ENCODE results near the gene LRMDA.

The LRMDA gene

DNA sequence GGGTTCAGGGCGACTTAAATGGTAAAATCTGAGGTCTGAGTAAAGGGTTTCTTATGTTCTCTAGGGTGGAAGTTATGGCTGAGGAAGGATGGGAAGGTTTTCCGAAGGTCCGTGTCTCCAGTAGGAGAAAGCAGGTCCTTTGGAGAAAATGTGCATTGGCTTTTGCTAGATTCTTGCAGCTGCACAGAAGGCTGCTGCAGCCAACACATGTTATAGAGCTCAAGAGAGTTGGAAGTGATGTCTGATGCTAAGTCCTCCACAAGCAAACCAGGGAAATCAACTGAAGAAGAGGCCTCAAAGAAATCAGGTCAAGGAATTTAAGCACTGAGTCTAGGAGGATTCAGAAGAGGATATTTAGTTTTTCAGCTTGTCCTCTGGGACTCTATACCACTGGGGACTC lies 404.6 kb downstream of the LRMDA start:
- no peak for DNase-seq (ENCODE audit: low spot score)

DNA sequence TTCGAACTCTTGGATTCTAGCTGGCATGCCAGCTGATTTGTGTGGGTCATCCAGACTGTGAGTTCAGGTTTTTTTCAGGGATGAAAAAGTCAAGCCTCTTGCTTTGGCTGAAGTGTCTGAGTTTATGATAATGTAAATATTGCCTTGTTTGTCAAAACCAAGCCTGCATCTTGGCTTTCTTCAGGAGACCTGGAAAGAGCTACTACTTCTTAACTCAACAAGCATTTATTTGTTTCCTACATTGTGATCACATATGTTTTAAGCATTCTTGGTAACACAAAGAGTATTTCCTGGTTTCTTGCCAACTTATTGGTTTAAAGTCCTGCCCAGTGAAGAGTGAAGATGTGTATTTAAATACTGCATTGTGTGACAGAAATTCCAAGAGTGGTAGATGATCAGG lies 407.1 kb downstream of the LRMDA start:
- DNase-seq (ENCODE audit: low spot score): no peak

DNA sequence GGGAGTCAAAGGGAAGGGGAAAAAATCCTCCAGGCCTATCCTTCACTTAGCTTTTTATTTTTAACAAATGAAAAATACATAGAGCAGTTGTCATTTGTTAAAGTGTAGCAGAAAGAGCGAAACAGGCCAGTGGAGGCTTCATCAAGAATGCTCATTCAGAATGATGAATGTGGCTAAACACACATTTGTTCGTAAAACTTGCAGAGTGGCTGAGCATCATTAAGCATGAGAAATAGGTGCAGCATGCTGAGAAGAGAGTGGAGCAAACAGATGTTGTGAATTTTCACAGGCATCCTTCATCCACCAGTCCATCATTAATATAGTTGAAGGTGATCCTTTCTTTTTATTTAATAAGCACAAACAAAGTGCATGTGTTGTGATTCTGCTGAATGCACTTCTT lies 407.6 kb downstream of the LRMDA start:
- no peak for DNase-seq (ENCODE audit: low spot score)

DNA sequence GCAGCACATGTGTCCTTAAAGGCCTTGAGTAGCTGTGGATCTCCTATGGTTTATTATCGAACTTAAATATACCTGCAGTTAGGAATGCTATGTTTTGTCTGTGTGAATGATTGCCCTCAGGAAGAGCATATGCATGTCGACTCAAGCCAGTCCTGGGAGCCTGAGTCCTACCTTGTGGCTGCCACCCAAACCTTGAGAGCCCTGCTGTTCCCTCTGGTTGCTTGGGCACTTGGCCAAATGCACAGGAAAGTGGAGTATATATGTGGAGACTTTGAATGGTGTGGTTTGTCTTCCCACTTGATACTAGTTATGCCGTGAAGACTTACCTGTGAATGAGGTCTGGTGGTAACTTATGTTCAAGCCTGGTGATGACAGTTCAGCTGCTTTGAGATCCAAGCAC lies 409.8 kb downstream of the LRMDA start:
- no peak for DNase-seq (ENCODE audit: low spot score)

DNA sequence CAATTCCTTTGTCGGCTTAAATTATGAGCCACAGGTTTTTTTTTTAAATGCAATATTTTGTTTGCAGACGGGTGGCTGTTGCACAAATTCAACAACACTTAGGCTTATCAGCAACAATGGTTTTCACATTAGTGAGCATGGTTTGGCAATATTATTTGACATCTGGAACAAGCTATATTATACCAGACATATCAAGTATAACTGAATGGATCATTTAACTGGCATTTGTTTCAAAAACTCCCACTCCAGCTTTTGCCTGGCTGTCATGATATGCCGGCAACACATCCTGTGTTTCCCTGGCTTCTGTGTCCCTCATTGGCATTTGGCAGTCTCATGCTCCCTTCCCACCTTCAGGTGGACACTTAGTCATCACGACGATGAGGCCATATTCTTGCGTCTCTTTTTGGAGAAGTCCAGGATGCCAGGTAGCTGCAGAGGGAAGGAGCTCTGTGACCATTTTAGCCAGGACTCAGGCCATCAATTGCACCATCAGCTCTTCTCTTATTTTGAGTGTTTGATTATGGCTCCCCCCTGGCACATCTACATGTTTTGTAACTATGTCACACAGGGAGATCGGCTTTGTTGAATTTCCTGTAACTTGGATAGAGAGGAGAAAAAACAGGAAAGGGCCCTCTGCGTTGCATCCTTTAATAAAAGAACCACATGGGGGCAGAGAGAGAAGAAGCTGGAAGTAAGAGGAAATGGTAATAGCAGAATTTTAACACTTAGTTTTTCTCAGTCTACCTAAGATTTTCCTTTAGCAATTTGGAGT lies 413.9 kb downstream of the LRMDA start:
- no peak for DNase-seq (ENCODE audit: low spot score)

DNA sequence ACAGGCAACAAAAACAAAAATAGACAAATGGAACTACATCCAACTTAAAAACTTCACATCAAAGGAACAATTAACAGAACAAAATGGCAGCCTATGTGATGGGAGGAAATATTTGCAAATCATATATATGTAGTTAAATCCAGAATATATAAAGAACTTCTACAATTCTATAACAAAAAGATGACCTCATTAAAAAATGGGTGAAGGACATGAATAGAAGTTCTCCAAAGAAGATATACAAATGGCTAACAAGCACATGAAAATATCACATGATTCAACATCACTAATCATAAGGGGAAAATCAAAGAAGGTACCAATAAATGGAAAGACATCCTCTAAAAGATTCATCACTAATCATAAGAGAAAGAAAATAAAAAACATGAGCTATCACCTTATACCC lies 416.1 kb downstream of the LRMDA start:
- no peak for DNase-seq (ENCODE audit: low spot score)

DNA sequence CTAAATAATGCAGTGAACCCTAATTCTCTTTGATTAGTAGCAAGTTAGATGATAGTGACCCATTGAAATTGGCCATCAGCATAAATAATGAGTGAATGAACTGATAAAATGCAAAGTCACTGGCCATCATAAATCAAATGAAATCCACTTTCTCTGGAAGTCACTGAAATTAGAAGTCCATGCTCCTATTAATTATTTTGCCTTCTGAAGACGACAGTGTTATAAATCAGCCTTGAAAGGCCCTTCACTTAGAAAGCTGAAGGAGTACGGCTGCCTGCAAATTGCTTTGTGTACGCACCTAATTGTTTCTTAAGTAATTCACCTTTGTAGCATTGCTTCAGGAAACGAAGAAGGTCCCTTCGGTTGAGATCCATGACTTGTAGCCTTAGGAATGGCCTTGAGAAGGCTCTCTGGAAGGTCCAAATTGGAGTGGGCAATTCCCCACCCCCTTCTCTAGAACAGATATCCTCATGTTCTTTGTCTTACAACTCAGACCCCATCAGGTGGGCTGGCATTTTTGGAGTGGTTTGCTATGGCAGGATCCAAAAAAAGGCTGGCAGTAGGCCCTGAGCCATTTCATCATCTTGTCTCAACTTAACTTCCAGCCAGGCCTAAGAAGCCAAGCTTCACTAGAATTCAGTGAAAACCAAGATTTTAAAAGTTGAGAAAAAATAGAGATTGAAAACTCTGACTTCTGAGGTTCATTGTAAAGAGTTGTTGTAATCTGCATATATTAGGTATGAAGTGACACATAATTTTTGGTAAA lies 420.3 kb downstream of the LRMDA start:
- DNase-seq (ENCODE audit: low spot score): no peak

DNA sequence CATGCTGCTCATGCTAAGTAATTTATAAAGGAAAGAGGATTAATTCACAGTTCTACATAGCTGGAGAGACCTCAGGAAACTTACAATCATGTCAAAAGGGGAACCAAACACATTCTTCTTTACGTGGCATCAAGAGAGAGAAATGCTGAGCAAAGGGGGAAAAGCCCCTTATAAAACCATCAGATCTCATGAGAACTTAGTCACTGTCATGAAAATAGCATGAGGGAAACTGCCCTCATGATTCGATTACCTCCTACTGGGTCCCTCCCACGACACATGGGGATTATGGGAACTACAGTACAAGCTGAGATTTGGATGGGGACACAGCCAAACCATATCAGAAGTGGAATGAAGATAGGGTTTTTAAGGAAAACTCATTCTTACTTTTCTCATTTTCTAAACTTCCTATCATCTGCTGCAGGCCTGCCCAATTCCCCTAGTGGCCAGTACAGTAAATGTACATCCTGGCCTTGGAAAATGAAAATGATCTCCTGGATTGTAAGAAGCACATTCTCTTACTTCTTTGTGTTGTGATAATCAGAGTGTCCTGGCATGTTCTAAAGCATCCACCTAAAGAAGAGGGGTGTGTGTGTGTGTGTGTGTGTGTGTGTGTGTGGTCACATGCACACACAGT lies 421.5 kb downstream of the LRMDA start:
- peak; percentile 15 for DNase-seq (ENCODE audit: low spot score)

DNA sequence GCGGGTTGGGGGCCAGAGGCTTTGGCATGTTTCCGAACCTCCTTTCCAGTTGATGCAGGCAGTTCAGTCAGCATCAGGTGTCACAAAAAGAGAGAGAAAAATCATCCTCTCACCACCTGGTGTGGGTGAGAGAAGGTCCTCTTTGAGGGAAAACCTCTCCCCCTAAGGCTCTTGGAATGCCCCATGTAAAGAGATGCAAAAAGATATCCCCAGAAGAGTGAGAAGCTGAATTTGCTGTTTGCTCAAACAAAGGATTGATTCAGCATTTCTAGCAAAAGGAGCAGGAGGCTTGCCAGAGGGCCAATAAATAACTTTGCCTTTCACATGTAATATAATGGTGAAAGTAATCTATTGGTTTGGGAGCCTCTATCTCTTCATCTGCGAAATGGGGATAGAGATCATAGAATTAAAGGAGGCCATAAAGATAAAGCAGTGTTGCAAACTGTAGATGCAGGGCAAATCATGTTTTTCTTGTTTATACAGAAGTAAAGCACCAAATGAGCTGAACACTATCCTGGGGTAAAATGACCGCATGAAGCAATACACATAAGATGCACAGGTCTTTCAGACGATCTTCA lies 425.9 kb downstream of the LRMDA start:
- DNase-seq (ENCODE audit: low spot score): no peak

DNA sequence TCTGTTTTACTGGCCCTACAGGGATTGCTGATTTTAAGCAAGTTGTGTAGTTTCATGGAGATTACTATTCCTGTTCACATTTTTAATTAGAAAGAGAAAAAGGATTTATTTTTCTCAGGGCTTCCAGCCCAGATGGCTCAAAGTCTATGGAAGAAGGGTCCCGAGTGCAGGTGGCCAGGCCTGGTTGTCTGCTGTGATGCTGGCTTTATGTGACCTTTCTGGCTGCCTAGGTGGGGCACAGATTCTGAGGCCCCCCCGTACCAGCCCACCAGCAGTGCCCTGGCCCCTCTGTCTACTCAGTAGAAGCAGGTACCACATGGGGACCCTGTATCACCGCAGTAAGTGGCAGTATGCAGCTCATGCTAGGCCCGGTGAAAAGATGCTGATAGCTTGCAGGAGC lies 426.5 kb downstream of the LRMDA start:
- DNase-seq (ENCODE audit: low spot score): no peak

DNA sequence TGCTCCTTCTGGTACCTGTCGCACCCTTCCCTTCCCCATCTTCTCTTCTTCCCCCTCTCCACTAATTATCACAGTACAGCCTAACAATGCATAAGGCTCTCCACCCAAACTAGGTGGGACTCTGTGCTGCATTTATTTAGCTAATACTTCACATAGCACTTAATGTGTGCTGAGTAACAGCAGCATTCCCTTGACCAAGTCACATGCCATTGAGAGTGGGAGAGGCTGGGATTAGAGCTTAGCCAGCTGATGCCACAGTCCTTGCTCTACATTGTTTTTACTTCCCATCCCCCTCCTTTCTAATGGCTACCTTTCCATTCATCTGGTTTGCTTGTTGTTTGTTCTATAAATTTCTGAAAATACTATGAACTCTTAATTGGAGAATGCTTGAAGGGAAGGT lies 426.9 kb downstream of the LRMDA start:
- no peak for DNase-seq (ENCODE audit: low spot score)

DNA sequence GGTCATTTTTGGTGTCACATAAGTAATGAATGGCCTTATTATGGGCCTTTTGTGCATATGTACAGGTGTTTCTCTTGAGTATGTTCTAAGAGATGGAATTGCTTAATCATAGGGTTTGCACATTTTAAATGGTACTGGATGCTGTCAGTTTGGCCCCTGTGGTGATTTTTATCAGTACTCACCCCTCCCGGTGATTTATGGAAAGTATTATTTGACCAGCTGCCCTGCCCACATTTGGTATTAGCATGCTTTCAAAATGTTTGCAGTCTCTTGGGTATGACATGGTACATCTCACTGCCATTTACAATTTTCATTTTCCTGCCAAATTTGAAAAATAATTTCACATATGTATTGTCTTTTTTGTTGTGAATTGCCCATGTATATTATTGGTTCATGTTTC lies 427.7 kb downstream of the LRMDA start:
- DNase-seq (ENCODE audit: low spot score): no peak

DNA sequence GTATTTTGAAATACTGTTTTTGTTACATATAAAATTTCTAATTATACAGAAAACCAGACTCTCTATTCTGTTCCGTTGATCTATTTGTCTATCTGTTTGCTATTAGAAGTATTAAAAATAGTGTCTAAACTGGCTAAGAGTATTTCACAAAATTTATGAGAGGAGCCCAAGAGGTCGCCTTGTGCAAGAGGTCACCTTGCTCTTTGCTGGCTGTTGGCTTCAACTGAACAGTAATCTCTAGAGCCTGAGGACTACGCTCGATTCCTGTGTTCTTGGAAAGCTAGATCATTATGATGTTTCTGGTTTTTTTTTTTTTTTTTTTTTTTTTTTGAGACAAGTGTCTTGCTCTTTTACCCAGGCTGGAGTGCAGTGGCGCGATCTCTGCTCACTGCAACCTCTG lies 428.6 kb downstream of the LRMDA start:
- DNase-seq (ENCODE audit: low spot score): no peak

DNA sequence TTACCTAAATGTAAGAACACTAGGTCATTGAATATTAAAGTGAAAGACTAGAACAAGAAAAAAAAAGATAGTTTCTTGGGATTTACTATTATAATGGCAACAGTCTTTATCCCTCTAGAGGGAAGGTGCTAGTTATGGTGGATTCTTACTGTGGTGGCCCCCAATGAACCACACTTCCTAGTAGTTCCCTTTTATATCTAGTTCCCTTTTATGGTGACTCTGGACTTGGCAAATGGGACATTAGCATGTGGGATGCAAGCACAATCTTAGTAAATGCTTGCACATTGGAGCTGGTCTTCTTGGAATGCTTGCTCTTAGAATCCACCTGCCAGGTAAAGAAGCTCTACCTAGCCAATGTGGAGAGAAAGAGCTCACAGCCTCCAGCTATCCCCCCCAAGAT lies 430.2 kb downstream of the LRMDA start:
- DNase-seq (ENCODE audit: low spot score): no peak

DNA sequence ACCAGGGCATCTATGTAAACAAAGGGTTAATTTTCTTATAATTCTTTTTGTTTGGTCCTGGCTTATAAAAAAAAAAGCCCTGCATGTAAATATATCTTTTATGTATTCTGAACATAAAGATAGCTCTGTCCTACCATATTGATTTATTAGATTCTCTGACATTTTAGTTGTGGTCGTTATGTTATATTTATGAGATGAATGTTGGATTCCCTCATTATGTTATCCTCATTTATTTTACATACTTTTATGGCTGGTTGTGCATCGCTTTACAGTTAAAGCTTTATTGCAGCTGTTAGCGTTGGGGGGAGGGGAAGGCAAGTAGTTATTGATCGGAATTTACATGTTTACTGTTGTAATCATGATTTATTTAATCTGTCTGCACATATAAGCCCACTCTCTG lies 431.5 kb downstream of the LRMDA start:
- DNase-seq (ENCODE audit: low spot score): no peak

DNA sequence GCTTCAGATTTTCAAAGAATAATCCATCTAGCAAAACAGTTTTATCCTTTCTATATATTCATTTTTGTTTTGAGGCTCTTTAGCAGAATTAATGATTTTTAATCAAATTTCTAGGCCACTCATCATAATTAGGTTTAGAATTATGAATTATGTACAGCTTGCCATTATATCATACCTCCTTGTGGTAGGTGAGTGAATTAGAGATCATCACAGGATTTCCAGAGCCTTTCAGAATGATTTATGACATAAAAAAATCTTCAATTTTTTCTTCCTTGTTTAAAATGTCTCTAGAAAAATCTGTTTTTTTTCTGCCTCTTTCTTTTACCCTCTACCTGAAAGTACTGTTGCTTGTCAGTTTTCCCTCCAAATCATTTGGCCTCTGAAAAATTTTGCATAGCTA lies 433.3 kb downstream of the LRMDA start:
- no peak for DNase-seq (ENCODE audit: low spot score)

DNA sequence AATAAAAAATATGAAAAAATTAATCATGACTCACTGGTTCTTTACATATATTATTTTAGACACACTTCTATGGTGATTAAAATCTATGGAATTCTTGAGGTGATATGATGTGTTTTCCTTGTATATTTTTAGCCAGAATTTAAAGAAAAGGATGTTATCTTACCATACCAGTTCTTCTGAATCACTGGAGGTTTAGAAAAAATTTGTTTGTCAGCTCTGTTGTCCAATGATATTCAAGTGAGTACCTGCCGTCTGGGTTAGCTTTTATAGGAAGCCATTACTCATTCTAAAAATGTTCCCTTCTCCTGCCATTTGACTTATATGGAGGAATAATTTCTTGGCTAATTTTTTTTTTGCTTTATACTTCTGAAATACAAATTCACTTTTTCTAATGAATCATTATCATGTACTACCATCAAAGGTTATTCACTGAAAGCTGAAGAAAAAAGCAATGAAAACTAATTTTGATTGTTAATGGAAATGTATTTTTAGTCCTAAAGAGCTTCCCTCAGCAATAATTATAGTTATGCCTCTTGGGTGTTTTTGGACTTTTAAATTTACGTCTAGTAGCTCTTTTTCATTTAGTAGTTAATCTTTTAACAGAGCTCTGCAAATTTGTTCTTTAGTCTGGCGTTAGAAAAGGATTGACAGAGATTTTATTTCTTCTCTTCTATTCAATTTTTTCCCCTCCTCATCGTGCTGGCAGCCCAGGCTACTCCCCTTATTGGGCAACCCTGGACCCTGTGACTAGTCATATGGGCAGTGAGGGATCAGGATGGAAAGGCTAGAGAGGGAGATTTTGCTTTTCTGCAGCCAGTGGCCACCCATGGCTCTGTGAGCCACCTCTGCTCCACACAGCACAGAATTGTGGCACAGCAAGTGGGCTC lies 434.2 kb downstream of the LRMDA start:
- no peak for DNase-seq (ENCODE audit: low spot score)

DNA sequence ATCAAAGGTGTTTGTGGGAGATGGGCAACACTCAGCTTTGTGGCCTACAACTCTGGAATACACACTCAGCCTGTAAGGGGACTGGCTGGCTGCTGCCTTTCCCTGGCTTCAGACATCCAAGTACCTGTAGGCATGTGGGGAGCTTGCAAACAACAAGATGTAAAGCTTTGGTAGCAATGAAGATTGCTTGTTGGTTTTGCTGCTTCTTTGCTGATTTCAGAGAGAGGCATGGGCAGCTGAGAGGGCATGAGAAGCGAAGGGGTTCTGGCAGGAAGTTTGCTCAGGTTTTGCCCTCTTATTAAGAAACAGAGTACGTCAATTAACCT lies 434.8 kb downstream of the LRMDA start:
- DNase-seq (ENCODE audit: low spot score): no peak

DNA sequence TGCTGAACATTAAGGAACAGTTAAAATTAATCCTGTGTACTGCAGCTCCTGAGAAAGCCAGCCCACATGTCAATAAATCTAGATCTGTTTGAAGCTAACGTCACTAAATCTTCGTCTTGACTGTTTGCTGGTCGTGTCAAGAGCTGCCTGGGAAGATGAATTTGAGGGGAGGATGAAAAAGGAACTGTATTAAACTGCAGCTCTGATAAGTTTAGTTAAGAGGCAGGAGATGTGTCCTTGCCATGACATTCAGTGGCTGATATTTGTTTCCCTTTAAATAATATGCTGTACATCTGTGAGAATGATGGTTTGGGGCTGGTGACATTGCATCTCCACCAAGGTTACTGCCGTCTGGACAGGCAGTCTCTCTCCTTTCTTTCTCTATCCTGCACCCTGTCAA lies 435.3 kb downstream of the LRMDA start:
- DNase-seq (ENCODE audit: low spot score): no peak

DNA sequence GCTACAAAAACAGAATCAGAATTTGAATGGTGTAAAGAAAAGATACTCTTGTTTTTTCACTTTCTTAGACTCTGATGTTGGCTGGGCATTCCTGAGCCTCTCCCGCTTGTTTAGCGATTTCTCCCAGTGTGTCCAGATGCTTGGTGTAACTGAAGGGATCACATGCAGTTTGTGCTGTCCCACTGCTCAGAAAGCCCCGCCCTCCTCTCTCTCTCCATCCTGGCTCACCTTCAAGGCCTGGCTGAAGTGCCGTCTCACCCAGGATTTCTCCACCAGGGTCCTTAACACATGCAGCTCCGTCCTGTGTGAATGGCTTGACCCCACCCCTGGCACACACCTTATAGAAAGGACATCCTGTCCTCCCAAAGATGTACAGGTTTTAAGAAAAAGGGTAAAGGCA lies 437.1 kb downstream of the LRMDA start:
- no peak for DNase-seq (ENCODE audit: low spot score)

DNA sequence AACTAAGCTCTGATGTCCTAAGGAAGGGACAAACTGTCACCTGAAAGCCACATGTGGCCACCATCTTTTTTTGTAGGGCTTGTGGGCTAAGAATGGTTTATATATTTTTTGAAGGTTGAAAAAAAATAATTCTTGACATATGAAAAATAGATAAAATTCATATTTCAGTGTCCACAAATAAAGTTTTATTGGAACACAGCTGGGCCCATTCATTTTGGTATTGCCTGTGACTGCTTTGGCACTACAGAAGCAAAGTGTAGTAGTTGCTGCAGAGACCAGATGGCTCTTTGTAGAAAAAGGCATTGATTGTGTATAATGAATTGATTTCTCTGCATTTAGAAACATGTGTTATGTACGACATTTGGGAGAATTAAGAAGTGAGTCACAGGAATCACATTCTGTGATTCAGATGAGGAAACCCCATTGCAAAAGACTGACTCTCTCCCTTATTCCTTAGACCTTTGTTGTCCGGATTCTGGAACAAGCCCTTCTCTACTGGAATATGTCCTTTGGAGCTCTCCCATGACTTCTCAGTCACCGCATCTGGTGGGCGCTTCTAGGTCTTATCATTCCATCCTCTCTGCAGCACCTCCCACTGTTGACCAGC lies 438.7 kb downstream of the LRMDA start:
- no peak for DNase-seq (ENCODE audit: low spot score)

DNA sequence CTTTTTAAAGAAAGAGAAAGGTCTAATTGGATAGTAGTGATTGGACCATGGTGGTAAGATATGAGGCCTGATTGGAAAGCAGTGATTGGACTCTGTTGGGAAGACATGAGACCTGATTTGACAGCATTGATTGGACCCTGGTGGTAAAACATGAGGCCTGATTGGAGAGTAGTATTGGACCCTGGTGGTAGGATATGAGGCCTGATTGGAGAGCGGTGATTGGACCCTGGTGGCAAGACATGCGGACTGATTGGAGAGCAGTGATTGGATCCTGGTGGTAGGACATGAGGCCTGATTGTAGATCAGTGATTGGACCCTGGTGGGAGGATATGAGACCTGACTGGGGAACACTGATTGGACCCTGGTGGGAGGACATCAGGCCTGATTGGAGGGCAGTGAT lies 444.3 kb downstream of the LRMDA start:
- no peak for DNase-seq (ENCODE audit: low spot score)
